PFSK-1 (cell line): ENCODE data around the gene IL23A.

ENCODE experiments used
- POLR2AphosphoS5 ChIP-seq: IDR thresholded peaks from 2 replicates; pipeline ENCODE4 v1.6.1; 2012; ENCODE audit warnings: low read depth, mild to moderate bottlenecking, control low read depth, low read length, moderate library complexity
- REST ChIP-seq, 2 experiments: IDR thresholded peaks; 2 replicates each; pipeline versions ENCODE4 v1.6.1 to v1.8.0; 2011 to 2012; ENCODE audit warnings: low read depth in 2 of 2, low read length in 2 of 2, control low read depth in 1 of 2, inconsistent platforms in 1 of 2, mild to moderate bottlenecking in 1 of 2, moderate library complexity in 1 of 2; ENCODE audit not compliant: insufficient read depth in 1 of 2

GRCh38 chr12:56332512-56333196 lies 6.0 kb upstream of the IL23A start:
- TF ChIP-seq POLR2AphosphoS5 (no peak), REST (IDR thresholded peaks at IDR 0.05; ENCODE audit: insufficient read depth in 1 of 2, low read depth in 2 of 2, low read length in 2 of 2) (no peak)
